Liver (tissue), 3 donors: ENCODE data around the gene HLCS.

Source experiments
- ATF3 ChIP-seq: IDR thresholded peaks from 2 replicates; pipeline ENCODE4 v1.6.1; 2016; ENCODE audit warnings: antibody characterized with exemption
- EGR1 ChIP-seq, 2 donors: IDR thresholded peaks; 2 replicates each; pipeline ENCODE4 v1.6.1; 2016 to 2018; ENCODE audit warnings: antibody characterized with exemption in 2 of 2, low read depth in 2 of 2
- FOXA1 ChIP-seq: IDR thresholded peaks from 2 replicates; pipeline ENCODE4 v1.6.1; 2016; ENCODE audit warnings: antibody characterized with exemption
- GABPA ChIP-seq, 2 donors: IDR thresholded peaks in 1 of 2; conservative IDR thresholded peaks in 1 of 2; 2 replicates each; pipeline ENCODE4 v1.6.1; 2016; ENCODE audit warnings: antibody characterized with exemption in 2 of 2, mild to moderate bottlenecking in 1 of 2, moderate library complexity in 1 of 2
- HNF4A ChIP-seq, 2 donors: conservative IDR thresholded peaks; 2 replicates each; pipeline ENCODE4 v1.6.1; 2016; ENCODE audit warnings: antibody characterized with exemption in 2 of 2, mild to moderate bottlenecking in 2 of 2
- RAD21 ChIP-seq, 2 donors: IDR thresholded peaks; 2 replicates each; pipeline ENCODE4 v1.6.1; 2016; ENCODE audit warnings: antibody characterized with exemption in 2 of 2, mild to moderate bottlenecking in 2 of 2
- REST ChIP-seq: IDR thresholded peaks from 2 replicates; pipeline ENCODE4 v1.6.1; 2016; ENCODE audit warnings: antibody characterized with exemption, mild to moderate bottlenecking
- SP1 ChIP-seq: IDR thresholded peaks from 2 replicates; pipeline ENCODE4 v1.6.1; 2018; ENCODE audit warnings: antibody characterized with exemption, mild to moderate bottlenecking
- TAF1 ChIP-seq: conservative IDR thresholded peaks from 2 replicates; pipeline ENCODE4 v1.6.1; 2016; ENCODE audit warnings: antibody characterized with exemption, mild to moderate bottlenecking
- YY1 ChIP-seq: IDR thresholded peaks from 2 replicates; pipeline ENCODE4 v1.6.1; 2016; ENCODE audit warnings: antibody characterized with exemption, mild to moderate bottlenecking
- TF ChIP-seq, protein P1 (sequence below): fragments of 150-350 bp; IDR thresholded peaks from 2 replicates; pipeline ENCODE4 v1.5.1; 2017; ENCODE audit warnings: improper control_type of control experiment, low read depth, low read length; ENCODE audit not compliant: missing input control
- donor health status: healthy.
- donor health status: healthy.

- TF ChIP-seq, protein P1, sequence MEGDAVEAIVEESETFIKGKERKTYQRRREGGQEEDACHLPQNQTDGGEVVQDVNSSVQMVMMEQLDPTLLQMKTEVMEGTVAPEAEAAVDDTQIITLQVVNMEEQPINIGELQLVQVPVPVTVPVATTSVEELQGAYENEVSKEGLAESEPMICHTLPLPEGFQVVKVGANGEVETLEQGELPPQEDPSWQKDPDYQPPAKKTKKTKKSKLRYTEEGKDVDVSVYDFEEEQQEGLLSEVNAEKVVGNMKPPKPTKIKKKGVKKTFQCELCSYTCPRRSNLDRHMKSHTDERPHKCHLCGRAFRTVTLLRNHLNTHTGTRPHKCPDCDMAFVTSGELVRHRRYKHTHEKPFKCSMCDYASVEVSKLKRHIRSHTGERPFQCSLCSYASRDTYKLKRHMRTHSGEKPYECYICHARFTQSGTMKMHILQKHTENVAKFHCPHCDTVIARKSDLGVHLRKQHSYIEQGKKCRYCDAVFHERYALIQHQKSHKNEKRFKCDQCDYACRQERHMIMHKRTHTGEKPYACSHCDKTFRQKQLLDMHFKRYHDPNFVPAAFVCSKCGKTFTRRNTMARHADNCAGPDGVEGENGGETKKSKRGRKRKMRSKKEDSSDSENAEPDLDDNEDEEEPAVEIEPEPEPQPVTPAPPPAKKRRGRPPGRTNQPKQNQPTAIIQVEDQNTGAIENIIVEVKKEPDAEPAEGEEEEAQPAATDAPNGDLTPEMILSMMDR, result no peak
- TF ChIP-seq RAD21 (IDR thresholded peaks at IDR 0.05), result no peak
- TF ChIP-seq REST, result no peak
- no peak for TF ChIP-seq FOXA1
- TF ChIP-seq SP1, result no peak
- TF ChIP-seq GABPA (IDR thresholded peaks at IDR 0.05 in 1 of 2, conservative IDR thresholded peaks at IDR 0.05 in 1 of 2), result no peak
- TF ChIP-seq YY1, result no peak
- TF ChIP-seq HNF4A (conservative IDR thresholded peaks at IDR 0.05), result no peak
- TF ChIP-seq TAF1, result no peak
- no peak for TF ChIP-seq EGR1 (IDR thresholded peaks at IDR 0.05; ENCODE audit: low read depth in 2 of 2)
- no peak for TF ChIP-seq ATF3
Observed at GRCh38 chr21:36949171-36950141, 17.0 kb downstream of the HLCS start.
